ENCODE measurements around the gene ATP12A.

Gene ATP12A

DNA sequence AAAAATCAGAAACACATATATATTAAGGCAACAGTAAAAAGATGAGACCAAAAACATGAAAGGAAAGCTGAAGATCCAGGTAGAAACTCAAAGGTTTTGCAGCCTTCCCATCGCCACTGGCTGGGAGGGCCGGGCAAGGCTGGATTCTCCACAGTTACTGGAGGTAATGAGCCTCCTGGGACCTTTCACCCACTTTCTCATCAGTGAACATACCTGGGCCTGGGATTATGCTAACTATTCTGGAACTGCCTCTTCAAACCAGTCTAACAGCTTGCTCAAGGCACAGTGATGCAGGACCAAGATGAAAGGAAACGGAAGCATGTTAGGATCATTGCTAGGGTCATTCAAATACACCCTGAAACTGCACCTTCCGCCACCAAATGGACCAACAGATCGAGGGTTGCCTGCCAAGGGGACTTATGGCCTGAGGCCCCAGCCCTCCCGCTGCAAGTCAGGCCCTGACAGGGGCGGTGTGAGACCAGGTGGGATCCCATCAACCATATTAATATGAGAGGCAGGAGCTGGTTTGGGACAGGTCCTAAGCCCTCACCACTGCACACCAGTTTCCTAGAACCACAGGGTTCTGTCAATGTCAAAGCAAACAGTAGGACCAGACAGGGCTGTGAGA, 28.4 kb upstream of the ATP12A start:
- Histone ChIP-seq H3K4me3 (no peak overlapping the region), H3K27ac (no peak overlapping the region)
- TF ChIP-seq CTCF (IDR thresholded peaks at IDR 0.05): no peak
- no peak for DNase-seq (ENCODE audit: low spot score)

- no peak for DNase-seq (ENCODE audit: low spot score)
- no peak overlapping the region for H3K27ac ChIP-seq
- TF ChIP-seq CTCF (IDR thresholded peaks at IDR 0.05): no peak
- H3K4me3 ChIP-seq: no peak overlapping the region
Measured at GRCh38 chr13:24652359-24652758, 27.8 kb upstream of the ATP12A start.

GRCh38 chr13:24654741-24655140, 25.5 kb upstream of the ATP12A start:
- TF ChIP-seq CTCF (IDR thresholded peaks at IDR 0.05): no peak
- DNase-seq (ENCODE audit: low spot score): no peak
- Histone ChIP-seq H3K27ac (no peak overlapping the region), H3K4me3 (no peak overlapping the region)

- no peak overlapping the region for H3K4me3 ChIP-seq
- H3K27ac ChIP-seq: no peak overlapping the region
- no peak for TF ChIP-seq CTCF (IDR thresholded peaks at IDR 0.05)
- no peak for DNase-seq (ENCODE audit: low spot score)
Measured at GRCh38 chr13:24659239-24659638, 21.0 kb upstream of the ATP12A start.

DNA sequence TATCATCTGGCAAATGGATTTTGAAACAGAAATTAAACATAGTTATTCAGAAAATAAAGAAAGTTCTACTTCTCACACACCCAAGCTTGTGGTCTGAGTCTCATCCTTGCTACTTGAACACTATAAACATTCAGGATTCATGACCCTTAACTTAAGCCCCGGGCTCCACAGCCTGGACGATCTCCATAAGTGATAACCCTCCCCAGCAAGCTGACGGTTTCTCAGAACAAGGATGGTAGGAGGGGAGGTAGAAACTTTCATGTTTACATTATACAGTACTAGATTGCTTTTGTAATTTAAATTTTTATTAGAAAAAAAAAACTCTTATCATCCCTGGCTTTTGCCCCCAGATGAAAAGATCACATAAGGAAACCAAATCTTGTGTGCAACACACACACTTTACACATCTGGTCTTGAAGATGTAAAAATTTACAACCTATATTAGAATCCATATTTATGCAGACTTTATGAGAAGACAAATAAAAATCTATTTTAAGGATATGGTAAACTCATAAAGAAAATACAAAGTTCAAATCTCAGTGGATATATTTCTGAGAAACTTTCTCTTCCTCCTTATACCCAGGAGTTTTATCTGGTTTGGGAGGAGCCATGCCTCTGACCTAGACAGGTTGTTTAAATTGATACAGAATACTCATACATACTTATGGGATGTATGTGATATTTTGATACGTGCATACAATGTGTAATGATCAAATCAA, 20.0 kb upstream of the ATP12A start:
- no peak for TF ChIP-seq CTCF (IDR thresholded peaks at IDR 0.05)
- Histone ChIP-seq H3K4me3 (no peak overlapping the region), H3K27ac (no peak overlapping the region)
- DNase-seq (ENCODE audit: low spot score): no peak

DNA sequence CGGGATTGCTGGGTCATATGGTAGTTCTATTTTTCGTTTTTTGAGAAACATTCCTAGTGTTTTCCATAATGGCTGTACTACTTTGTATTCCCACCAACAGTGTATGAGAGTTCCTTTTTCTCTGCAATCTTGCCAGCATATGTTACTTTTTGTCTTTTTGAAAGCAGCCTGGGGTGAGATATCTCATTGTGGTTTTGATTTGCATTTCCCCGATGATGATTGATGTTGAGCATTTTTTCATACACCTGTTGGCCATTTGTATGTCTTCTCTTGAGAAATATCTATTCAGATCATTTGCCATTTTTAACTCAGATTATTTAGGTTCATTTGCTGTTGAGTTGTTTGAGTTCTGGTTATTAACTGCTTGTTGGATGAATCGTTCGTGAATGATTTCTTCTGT, 18.5 kb upstream of the ATP12A start:
- no peak for TF ChIP-seq CTCF (IDR thresholded peaks at IDR 0.05)
- Histone ChIP-seq H3K4me3 (no peak overlapping the region), H3K27ac (no peak overlapping the region)
- DNase-seq (ENCODE audit: low spot score): no peak

All from coronary artery (tissue), 2 donors.